Lower lobe of right lung (tissue), 2 donors: ENCODE measurements around the gene SLC17A6. TPM values are rescaled to one million over a fixed set of nuclear protein-coding genes. Genes with fewer than 3 reads are reported as not detected.

Source experiments
- ATAC-seq, 2 donors: fragments of 200-7000 bp; cut with Tn5 transposase; one replicate each; pipeline ENCODE4 v1.9.1; 2020 to 2022; ENCODE audit warnings: mild to moderate bottlenecking in 2 of 2, moderate library complexity in 2 of 2
- DNase-seq: peaks from one replicate; pipeline ENCODE4 v3.0.0-alpha.2; 2020
- H3K27ac ChIP-seq: fragments of 200-600 bp; one replicate; pipeline ENCODE4 v1.8.0; 2022
- H3K27me3 ChIP-seq: fragments of 200-600 bp; one replicate; pipeline ENCODE4 v1.8.0; 2022; ENCODE audit warnings: low read depth
- H3K36me3 ChIP-seq: fragments of 200-600 bp; one replicate; pipeline ENCODE4 v1.8.0; 2022; ENCODE audit warnings: mild to moderate bottlenecking
- H3K4me1 ChIP-seq: fragments of 200-600 bp; one replicate; pipeline ENCODE4 v1.8.0; 2022
- H3K4me3 ChIP-seq: fragments of 200-600 bp; one replicate; pipeline ENCODE4 v1.8.0; 2022; ENCODE audit warnings: mild to moderate bottlenecking
- H3K9me3 ChIP-seq: fragments of 200-600 bp; one replicate; pipeline ENCODE4 v1.8.0; 2022
- intact Hi-C: fragments of 100-400 bp; cut with DNase I; formaldehyde crosslinking; loops from one replicate; pipeline ENCODE4 v1.11.0; 2022
- long read RNA-seq: library from polyadenylated mRNA; unstranded; transcript quantifications from one replicate; pipeline ENCODE4 v2.0.0, GENCODE V29; 2021
- total RNA-seq: library from RNA; stranded (reverse); fragmentation: NEBNext Ultra II Directional; extraction: Animal tissue kit (Norgen Biotek cat#: 25700); gene quantifications from one replicate; pipeline ENCODE4 v1.2.1, GENCODE V29; 2021
- TF ChIP-seq, protein P1 (sequence below): fragments of 200-600 bp; IDR thresholded peaks from one replicate; pipeline ENCODE4 v1.8.0; 2022; ENCODE audit warnings: antibody characterized with exemption, mild to moderate bottlenecking
- donor health status: DM: no; HTN: yes; CAD: no; lungs with severe emphysema.

Gene SLC17A6
- total RNA-seq: not detected
- long read RNA-seq: 0 reads

DNA sequence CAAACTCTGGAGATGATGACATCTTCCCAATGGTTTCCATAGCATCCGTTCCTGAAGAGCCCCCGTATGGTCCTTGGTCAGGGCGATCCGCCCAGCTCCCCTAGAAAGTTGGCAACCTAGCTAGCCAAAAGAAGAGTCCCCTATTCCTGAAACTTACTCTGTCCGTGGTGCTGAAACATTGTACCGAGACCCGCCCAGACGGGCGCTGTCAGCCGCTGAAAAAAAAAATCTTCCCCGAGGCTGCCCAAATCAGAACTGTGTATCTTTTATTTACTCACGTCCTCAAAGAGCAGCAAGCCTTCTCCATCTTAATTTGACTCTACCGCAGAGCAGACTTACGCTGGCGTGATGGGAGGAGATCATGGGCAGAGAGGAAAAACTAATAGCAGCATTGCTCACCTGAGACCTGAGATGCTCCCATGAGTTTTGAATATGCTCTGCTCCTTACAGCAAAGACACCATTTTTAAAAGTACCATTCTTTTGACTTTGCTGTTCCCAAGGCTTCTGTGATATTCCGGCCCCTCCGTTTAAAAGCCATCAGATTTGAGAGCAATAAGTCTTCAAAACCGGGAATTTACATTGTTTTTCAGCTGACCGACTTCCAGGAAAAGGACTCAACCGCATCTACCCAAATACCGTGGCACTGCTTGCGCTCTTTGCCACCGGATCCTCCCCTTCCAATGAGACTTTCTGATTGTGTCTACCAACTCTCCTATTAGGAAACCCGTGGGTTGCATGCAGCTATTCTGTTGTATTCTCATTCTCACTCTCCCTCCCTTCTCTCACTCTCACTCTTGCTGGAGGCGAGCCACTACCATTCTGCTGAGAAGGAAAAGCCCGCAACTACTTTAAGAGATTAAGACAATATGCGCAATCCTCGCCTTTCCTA, at the start of gene SLC17A6:
TSS of gene SLC17A6 (plus strand) at position 786 of the 890 bp plus-strand sequence. CDS start 153 bp downstream, outside the sequence.
- Histone ChIP-seq H3K27ac (no peak within 1 kb of the TSS), H3K36me3 (no peaks in the 10 kb centered on the region), H3K4me3 (no peak within 1 kb of the TSS), H3K27me3 (peaks cover 53% of the 10 kb centered on the region), H3K9me3 (no peaks in the 10 kb centered on the region), H3K4me1 (no peaks in the 10 kb centered on the region)
- intact Hi-C loops: no loop called here
- no peak for ATAC-seq
- TF ChIP-seq, protein P1, sequence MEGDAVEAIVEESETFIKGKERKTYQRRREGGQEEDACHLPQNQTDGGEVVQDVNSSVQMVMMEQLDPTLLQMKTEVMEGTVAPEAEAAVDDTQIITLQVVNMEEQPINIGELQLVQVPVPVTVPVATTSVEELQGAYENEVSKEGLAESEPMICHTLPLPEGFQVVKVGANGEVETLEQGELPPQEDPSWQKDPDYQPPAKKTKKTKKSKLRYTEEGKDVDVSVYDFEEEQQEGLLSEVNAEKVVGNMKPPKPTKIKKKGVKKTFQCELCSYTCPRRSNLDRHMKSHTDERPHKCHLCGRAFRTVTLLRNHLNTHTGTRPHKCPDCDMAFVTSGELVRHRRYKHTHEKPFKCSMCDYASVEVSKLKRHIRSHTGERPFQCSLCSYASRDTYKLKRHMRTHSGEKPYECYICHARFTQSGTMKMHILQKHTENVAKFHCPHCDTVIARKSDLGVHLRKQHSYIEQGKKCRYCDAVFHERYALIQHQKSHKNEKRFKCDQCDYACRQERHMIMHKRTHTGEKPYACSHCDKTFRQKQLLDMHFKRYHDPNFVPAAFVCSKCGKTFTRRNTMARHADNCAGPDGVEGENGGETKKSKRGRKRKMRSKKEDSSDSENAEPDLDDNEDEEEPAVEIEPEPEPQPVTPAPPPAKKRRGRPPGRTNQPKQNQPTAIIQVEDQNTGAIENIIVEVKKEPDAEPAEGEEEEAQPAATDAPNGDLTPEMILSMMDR: no peak
- DNase-seq: no peak

DNA sequence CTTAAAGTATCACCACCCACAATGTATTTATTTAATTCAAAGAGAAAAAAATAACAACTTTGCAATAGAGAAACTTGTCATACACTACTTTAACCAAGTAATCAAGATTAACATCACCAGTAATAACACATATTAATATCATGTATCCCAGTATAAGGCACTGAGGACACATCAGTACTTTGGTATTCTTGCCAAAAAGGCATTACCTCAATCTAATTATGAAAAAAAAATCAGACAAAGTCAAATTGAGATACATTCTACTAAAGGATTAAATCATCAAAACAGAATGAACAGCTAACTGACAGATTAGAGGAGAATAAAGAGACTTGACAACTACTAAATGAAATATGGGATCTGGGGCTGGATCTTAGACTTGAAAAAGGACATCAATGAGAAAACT, 35.8 kb upstream of the SLC17A6 start:
- Histone ChIP-seq H3K4me3 (no peak overlapping the region), H3K27ac (no peak overlapping the region), H3K9me3 (no peaks in the 10 kb centered on the region), H3K36me3 (no peaks in the 10 kb centered on the region), H3K4me1 (no peaks in the 10 kb centered on the region), H3K27me3 (no peaks in the 10 kb centered on the region)
- no peak for DNase-seq
- intact Hi-C loops: loop anchor here (10.0 kb wide), 1 partner anchor 58 kb away; no protein-coding TSS in a partner anchor
- ATAC-seq: no peak
- TF ChIP-seq, protein P1: no peak

DNA sequence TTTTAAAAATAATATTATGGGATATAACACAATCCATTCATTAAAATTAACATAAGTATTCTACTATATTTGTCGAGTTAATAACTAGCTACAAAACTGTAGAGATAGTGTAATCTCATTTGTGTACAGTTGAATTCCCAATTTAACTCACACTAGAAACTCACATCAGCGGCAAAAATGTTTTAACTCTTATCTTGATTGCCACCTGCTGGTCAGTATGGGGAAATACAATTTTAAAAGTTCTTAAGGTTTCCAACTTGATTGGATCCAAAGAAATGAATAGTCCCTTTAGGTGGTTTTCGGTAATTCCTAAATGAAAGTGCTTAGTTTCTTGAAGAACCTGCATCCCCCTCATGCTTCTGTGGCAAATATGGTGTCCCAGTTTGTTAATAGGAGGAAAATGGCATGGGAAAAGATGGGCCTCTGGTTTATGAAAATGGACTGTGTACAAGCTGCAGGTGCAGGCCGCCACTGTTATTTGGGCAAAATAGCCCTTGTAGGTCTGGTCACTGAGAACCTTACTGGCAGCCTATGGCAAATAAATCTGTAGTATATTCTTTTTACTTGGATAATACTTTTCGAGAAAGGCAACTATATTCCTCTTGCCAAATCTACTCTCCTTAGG, 33.7 kb upstream of the SLC17A6 start:
- no peaks in the 10 kb centered on the region for H3K27me3 ChIP-seq
- TF ChIP-seq, protein P1: peak; percentile 72
- H3K36me3 ChIP-seq: no peaks in the 10 kb centered on the region
- no peaks in the 10 kb centered on the region for H3K4me1 ChIP-seq
- H3K27ac ChIP-seq: no peak overlapping the region
- H3K4me3 ChIP-seq: no peak overlapping the region
- intact Hi-C loops: loop anchor here (10.0 kb wide), 1 partner anchor 60 kb away; no protein-coding TSS in a partner anchor
- no peak for DNase-seq
- ATAC-seq: peak; percentile 30 to 50
- H3K9me3 ChIP-seq: no peaks in the 10 kb centered on the region

DNA sequence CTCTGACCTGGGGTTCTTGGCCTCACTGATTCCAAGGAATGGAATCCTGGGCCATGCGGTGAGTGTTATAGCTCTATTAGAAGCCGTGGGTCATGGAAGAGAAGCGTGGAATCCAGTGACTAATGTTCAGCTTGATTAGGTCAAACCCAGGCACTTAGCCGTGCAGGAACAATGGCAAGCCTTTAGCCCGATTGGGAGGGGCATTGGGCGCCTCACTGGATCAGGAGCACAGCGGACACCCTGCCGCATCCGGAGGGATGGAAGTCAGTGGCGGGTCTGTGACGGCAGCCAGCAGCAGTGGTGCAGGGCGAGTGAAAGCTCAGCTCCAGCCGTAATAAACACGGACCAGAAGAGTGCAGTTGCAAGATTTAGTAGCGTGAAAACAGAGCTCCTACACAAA, 20.5 kb upstream of the SLC17A6 start:
- TF ChIP-seq, protein P1: no peak
- intact Hi-C loops: no loop called here
- Histone ChIP-seq H3K27me3 (no peaks in the 10 kb centered on the region), H3K9me3 (no peaks in the 10 kb centered on the region), H3K36me3 (no peaks in the 10 kb centered on the region), H3K27ac (no peak overlapping the region), H3K4me3 (no peak overlapping the region), H3K4me1 (no peaks in the 10 kb centered on the region)
- no peak for DNase-seq
- ATAC-seq: no peak

DNA sequence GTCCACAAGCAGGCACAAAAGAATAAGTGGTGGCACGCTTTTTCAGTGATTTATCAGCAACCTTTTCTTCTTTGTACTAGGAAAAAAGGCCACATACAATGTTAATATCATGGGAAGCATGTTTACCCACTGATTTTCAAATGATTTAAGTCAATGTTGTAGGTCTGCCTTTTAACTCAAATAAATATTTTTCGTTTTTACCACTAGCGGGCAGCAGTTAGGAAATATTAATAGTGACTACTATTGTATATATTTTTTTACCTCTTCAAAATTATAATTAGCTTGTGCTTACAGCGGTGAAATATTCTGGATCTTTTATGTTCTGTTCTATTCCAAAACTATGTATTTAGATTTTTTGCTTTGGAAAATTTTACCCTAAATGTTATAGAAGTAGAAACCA, 6.4 kb upstream of the SLC17A6 start:
- DNase-seq (no peak), ATAC-seq (no peak)
- H3K36me3 ChIP-seq: no peaks in the 10 kb centered on the region
- no peak overlapping the region for H3K27ac ChIP-seq
- TF ChIP-seq, protein P1: no peak
- H3K27me3 ChIP-seq: no peaks in the 10 kb centered on the region
- intact Hi-C loops: loop anchor here (5.0 kb wide), 1 partner anchor 456 kb away; no protein-coding TSS in a partner anchor
- no peaks in the 10 kb centered on the region for H3K4me1 ChIP-seq
- H3K4me3 ChIP-seq: no peak overlapping the region
- no peaks in the 10 kb centered on the region for H3K9me3 ChIP-seq
